GM03348 (cell line): ENCODE measurements around the gene NEMP2.

Experiments used
- DNase-seq: peaks from one replicate; pipeline ENCODE4 v3.0.0; 2012; ENCODE audit warnings: low spot score

NEMP2 gene

DNA sequence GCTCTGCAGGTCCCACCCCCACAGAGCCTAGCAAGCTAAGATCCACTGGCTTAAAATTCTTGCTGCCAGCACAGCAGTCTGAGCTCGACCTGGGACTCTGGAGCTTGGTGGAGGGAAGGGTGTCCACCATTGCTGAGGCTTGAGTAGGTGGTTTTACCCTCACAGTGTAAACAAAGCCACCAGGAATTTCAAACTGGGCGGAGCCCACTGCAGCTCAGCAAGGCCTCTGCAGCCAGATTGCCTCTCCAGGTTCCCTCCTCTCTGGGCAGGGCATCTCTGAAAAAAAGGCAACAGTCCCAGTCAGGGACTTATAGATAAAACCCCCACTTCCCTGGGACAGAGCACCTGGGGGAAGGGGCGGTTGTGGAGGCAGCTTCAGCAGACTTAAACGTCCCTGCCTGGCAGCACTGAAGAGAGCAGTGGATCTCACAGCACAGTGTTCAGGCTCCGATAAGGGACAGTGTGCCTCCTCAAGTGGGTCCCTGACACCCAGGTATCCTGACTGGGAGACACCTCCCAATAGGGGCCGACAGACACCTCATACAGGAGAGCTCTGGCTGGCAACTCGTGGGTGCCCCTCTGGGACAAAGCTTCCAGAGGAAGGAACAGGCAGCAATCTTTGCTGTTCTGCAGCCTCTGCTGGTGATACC lies 20.0 kb upstream of the NEMP2 start:
- DNase-seq, result no peak

DNA sequence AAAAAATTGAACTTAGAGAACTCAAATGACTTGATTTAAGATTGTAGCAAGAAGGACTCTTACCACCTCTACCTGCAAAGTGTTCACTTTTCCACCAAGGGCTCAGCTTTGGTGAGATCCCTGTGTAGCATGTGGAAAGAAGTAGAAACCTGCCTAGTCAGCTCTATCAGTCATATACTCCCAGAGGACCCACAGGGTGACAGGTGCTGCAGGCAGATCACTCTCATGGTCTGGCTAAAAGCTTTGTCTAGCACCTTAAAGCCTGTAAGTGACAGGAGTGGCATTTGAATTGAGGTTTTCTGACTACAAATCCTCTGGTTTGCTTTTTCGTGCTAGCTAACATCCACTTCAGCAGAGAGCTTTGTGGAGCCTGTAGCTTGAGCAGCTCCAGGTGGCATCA lies 18.7 kb upstream of the NEMP2 start:
- no peak for DNase-seq

DNA sequence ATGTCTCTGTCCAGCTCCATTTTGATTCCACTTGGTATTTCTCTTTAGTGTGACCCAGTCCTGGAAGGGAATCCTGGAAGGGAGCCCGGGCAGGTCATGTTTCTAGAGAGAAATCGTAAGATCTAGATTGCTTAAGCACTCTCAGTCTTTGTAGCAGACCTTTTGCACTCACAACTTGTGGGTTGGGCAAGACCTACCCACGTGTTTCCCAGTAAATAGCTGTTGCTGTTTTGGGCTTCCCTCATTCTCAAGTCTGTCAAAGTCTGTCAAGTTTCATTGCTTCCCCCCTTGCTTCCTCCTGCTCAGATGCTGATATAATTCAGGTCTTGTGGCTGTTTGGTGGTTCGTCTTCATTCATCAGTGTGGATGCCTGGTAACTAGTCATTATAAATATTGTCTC lies 17.4 kb upstream of the NEMP2 start:
- DNase-seq, result no peak

DNA sequence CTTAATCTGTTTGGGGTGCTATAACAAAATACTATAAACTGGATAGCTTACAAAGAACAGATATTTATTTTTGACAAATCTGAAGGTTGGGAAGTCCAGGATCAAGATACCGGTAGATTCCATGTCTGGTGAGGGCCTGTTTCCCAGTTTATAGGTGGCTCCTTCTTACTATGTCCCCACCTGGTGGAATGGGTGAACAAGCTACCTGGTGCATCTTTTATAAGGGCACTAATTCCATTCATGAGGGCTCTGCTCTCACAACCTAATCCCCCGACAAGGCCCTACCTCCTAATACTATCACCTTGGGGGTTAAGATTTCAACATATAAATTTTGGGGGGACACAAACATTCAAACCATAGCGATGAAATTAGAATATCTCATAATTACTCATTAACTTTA lies 15.6 kb upstream of the NEMP2 start:
- DNase-seq, result no peak

DNA sequence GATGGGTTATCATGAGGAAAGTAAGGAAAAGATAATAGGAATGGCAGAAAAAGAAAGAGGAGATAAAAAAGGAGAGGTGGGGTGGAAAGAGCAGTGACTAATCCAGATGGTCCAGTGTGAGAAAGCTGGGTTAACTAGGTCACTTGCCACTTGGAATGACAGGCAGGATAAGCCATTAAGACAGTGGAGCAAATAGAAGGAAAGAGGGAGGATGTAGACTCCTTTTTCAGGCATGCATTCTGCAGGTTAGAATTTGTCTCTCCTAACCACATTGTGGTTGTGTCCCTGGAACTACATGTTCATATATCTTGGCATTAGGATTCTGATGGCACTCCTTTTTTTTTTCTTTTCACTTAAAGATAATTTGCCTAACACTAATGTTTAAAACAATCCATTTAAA lies 13.4 kb upstream of the NEMP2 start:
- DNase-seq, result no peak

DNA sequence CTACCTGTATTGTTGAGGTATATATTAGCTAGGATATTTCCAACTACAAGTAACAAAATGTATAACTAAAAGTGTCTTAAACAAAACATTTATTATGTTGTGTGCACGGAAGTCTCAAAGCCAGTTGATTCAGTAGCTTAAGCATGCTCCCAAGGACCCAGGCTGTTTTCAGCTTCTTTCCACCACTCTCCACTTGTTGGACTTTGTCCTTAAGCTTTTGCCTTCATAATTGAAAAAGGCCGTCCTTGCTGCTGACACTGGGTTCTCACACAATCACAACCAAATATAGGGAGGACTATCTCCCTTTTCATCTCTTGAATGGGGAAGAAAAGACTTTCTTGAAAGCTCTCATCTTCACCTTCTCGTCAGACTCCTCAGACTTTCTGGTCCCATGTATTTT lies 12.2 kb upstream of the NEMP2 start:
- no peak for DNase-seq

DNA sequence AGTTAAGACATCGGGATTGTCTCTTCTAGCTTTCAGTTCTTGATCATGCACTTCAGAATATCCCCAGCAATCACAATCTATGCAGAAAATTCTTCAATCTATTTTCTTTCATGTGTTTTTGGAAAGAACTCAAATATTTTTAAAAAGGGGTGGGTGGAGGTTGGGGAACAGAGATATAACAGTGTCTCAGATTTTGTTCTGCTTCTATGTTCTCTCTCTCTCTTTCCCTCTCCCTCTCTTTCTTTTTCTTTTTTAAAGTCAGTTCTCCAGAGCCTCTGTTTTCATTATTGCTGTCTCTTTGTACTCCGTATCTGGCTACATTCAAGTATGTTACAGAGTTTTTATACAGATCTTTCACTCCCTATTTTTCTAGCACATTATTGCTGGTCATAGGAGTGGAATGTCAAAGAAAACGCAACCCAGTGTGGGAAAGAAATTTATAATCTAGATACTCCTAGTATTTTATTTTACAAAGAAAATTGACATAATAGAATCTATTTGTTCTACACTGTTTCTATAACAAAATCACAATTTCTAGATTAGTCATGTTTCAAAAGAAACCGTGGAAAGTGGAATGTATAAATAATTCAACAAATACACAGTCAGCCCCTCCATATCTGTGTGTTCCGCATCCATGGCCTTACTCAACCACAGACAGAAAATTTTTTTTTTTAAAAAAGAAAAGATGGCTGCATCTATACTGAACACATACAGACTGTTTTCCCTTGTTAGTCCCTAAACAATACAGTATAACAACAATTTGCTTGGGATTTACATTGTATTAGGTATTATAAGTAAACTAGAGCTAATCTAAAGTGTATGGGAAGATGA lies 11.2 kb upstream of the NEMP2 start:
- DNase-seq, result no peak

DNA sequence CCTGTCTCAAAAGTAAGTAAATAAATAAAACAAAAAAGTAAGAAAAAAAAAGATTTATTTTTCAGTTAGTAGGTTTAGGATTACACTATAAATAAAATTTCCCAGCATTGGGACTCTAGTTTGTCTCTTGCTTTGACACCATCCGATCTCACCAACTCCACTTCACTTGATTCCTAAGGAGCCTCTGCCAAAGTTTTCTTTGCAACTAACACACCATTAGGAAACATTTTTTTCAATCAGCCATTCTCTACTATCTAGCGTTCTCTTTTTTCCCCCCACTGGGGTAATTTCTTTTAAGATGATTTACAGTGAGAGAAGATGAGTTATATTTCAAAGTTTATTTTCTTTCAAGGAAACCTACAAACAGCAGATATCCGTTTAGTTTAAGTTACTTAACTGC lies 10.6 kb upstream of the NEMP2 start:
- no peak for DNase-seq

DNA sequence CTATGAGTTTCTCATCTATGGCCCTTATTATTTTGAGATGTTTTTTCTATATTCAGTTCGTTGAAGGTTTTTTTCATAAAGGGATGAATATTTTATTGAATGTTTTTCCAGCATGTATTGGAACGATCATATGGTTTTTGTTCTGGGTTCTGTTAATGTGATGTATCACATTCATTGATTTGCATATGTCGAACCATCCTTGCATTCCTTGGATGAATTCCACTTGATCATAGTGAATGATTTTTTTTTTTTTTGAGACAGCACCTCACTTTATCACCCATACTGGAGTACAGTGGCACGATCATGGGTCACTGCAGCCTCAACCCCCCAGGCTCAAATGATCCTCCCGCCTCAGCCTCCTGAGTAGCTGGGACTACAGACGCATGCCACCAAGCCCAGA lies 5.5 kb upstream of the NEMP2 start:
- no peak for DNase-seq

DNA sequence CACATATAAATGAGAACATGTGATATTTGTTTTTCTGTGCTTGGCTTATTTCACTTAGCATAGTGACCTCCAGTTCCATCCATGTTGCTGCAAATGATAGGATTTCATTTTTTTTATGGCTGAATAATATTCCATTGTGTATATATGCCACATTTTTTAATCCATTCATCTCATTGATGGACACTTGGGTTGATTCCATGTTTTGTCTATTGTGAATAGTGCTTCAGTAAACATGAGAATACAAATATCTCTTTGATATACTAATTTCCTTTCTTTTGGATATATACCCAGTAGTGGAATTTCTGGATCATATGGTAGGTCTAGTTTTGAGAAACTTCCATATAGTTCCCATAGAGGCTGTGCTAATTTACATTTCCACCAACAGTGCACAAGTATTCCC lies 3.7 kb upstream of the NEMP2 start:
- DNase-seq, result no peak

DNA sequence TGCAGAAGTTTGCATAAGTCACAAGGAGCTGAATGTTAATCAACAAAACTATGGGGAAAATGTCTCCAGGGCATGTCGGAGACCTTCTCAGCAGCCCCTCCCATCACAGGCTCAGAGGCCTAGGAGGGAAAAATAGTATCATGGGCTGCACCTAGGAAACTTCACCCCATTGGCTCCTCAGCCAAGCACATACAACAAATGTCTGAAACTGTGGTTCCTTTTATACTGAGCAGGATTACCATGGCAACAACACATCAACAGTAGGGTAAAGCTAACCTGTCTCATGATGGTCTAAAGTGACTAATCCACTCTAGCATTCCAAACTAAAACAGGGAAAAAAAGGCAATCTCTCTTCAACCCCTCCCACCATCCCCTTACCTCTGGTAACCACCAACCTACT lies 3.2 kb upstream of the NEMP2 start:
- no peak for DNase-seq

DNA sequence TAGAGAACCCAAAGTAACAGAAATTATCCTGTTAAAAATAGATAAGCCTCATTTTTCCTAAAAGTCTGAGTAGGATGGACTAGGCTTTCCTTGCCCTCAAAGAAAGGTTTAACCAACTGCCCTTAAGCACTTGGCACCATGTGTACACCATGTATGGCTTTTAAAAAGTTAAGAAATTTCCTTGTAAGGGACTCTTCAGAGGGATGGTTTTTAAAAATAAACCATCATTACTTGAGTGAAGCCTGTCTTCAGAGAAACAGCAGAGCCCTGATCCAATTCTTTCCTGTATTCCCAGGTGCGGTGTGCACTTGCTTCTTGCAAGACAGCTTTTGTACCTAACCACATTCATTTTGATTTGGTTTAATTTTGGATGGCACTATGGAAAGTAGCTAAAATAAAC lies 1.1 kb upstream of the NEMP2 start:
- no peak for DNase-seq

DNA sequence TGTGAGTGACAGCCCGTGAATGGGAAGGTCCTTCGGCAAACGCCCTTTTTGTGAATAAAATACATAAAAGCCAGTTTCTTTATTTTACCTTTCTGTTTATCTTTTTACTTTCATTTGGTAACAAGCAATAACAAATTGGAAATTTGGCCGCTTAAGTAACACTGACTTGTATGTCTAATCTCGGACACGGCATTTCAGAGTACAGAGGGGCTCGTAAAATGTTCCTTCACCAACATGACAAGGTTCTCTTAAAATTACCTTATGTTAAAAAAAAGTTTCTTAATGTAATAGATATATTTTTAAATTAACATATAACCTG lies 558 bp upstream of the NEMP2 start:
- no peak for DNase-seq

DNA sequence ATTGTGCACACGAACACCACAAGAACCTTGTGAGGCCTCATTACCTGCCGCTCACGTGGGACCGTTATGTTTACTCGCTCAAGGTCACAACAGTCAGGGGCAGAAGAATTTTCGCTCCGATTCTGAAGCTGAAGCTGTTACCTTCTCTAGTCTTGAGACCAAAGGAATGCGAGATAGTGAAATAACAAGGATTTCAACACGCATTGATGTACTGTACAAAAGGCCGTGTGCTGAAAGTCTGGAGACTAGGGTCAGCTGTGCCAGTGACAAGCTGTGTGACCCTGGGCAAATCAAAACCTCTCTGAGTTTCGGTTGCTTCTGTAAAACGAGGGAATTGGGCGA lies 583 bp downstream of the NEMP2 start:
- DNase-seq, result no peak

DNA sequence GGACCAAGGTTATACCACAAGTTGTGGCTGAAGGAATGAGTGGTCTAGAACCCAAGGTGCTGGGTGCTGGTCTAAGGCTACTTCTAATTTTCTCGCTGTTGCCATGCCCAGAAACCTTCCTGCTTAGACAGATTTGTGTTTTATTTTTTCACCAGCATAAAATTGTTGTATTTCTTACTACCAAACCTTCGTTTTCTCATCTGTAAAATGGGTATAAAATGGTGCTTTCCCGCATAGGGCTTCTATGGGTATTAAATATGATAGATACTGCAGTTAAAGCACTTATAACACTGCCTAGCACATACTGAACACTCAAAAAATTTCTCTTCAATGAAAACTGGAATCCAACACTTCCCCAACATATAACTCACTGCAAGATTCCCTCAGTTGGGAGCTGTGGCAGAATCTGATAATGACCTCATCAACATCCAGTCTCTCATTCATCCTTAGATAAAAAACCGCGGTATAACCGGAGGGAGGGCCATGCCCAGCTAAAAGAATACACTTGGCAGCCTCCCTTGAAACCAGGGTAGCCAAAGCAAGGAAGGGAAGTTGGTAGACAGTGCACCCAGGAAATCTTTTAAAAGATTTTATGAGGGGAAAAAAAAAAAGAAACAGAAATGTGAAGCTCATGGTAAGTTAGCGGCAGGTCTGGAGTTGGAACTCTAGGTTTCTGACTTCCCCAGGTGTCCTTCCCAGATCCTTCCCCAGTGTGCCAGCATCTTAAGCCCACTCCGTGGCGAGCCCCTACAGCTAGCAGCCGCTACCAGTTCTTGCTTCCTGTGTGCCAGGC lies 1.2 kb downstream of the NEMP2 start:
- DNase-seq, result no peak

DNA sequence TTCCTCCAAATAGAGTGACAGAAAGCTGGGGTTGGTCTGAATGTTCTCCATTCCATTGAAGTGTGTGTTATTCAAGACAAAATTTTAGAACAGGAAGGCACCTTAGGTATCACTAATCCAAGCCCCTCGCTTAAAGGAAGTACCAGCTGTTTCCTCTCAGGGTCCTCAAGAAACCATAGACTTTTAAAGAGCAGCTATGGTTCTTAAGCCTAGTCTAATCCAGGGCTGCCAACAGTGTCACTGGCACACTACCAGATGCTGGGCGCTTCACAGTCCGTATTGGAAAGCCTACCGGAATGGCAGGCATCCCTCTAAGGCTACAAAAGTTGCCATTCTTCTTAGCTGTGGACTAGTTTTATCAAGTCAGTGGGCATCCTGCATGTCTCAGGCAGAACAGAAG lies 1.9 kb downstream of the NEMP2 start:
- DNase-seq, result no peak

DNA sequence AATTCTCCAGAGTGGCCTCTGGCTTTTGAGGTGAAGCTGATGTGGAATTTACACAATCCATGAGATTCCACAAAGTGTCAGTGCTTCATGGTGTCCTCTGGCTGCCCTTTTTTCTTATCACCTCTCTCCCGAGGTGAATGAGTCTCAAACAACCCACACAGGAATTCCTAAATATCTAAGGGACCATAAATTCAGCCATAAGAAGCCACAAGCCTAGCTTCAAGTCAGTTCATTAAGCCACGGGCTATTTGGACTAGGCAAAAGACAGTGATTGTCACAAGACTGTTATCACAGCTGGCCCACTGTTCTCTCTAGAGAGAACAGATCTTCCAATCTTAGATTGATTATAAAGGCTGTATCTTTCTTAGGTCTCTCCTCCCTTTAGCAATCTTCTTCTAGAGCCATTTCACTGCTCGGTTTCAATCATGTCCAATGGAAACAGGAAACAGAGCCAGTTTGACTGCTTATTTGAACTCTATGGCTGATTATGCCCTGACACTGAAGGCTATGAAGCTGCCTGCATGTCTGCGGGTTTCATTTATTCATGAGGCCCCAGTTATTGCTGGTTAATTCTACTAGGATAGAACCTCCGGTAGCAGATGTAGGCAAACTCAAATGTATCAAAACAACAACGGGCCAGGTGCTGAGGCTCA lies 4.1 kb downstream of the NEMP2 start:
- DNase-seq, result peak; percentile 45

DNA sequence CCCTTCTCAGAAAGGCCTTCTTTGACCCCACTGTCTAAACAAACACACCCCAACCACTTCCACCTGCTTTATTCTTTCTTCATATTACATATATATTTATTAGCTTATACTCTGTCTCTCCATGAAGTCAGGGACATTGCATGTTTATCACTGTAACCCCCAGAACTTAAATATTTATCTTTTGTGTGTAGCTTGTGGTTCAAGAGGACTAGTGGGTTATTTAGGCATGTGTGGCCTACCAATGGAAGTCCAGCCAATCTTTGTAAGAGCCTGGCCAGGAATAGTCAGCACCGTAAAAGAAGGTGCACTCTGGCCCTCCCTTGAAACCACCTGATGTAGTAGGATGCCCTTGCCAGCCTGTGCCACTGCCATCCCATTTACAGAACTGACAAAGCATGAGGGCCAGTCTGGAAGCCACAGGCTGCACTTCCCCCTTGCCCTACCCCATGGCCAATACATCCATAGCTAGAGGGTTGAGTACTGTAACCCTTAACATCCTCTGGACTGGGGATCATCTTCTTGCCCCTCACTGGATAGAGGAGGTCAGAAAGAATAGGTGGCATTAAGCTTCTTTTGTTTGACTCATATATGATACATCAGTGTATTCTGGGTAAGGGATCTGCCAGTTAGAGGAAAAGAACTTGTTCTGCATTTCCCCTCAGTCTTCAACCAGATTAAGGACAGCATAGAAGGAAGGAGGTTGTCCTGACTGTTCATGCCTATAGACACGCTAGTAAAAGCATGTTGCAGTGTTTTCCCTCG lies 4.9 kb downstream of the NEMP2 start:
- DNase-seq, result no peak

DNA sequence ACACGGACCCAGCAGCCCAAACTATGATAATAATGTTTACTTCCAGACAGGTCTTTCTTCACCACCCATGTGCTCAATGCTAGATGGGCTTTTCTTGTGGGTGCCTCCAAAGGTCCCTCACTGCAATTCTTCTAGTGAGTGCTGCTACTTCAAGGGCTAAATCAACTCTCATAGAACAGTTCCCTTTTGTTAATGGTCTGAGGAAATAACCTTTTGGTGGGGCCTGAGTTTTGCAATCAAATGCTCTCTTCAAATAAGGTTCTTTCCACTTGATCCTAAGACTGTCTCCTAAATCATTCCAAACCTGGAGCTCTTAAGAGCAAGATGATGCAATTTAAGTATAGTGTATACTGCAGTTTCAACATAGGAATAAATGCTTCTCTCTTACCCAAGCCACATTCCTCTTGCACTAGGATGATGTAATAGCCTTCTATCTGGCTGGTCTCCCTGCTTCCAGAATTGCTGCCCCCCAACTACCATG lies 6.0 kb downstream of the NEMP2 start:
- DNase-seq, result peak; percentile 53

DNA sequence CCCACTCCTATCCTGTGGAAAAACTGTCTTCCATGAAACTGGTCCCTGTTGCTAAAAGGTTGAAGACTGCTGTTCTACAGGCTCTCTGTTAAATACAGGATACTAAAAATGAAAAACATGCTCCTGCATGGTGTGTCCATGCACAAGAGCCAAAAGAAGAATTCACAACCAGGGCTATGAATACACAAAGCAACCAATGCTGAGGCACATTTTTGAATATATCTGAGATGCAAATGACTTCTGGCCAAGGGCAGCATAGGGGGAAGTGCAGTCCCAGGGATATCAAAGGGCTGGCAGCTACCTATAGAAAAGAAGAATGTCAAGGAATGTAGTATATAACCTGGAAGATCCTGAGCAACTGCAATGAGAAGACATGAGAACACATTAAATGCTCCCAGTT lies 6.6 kb downstream of the NEMP2 start:
- DNase-seq, result no peak

DNA sequence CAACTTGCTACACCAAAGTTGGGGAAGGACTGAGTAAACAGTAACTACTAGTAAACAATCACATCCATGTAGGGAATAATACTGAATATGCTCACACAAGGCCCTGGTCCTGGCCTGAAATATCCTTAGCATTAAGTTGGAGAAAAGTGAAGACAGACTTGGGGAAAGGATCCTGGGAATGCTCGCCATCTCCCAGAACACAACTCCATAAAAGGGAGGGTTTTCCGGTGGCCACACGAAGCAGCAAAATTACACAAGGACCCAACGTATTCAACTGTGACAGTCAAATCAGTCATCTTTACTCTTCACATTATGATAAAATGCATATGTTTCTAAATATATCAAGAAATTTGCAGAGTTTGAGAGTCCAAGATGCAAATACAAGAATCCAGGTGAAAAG lies 7.3 kb downstream of the NEMP2 start:
- DNase-seq, result no peak
